ENCODE results near the gene SMYD3. TPM values are rescaled to one million over a fixed set of nuclear protein-coding genes. Genes with fewer than 3 reads are reported as not detected.

SMYD3 gene
- total and polyA plus RNA-seq, 9 of the 15 experiments (the other 6 are each of a cell fraction or from before 2014, with no cell fraction given) = 128 to 440 (median 197) TPM

GRCh38 chr1:246166841-246167240 is 340.2 kb downstream of the SMYD3 start:
- CTCF ChIA-PET (ENCODE audit: low intra/inter-chr PET ratio) = no interaction called here
- peaks cover 44% of the 10 kb centered on the region for H3K79me2 ChIP-seq (ENCODE audit: control insufficient read depth, insufficient read depth, low read length)
- 84% methylated on average over 11 of the region's 11 CpGs for WGBS (ENCODE audit: insufficient coverage, low coverage, missing lambda C conversion rate)
- POLR2A ChIA-PET = interaction anchor here (1.1 to 1.7 kb wide), 2 partner anchors 12 to 331 kb away, joined by 3 to 6 read pairs; no protein-coding TSS in a partner anchor
- in situ Hi-C loops (cut with MboI) = no loop called here
- peak overlapping the region in 1 of 2 experiments; percentile 40; a peak in 1 of 4 replicates for H3K9ac ChIP-seq (ENCODE audit: insufficient read depth in 1 of 2, low read depth in 2 of 2, low read length in 2 of 2)
- no peak for FAIRE-seq
- intact Hi-C loops (cut with micrococcal nuclease) = loop anchor here (2.0 kb wide), 1 partner anchor 50 kb away; no protein-coding TSS in a partner anchor
- H3K9me1 ChIP-seq (ENCODE audit: control insufficient read depth, insufficient read depth, low read length) = no peaks in the 10 kb centered on the region
- peaks cover 4% of the 10 kb centered on the region; the same call in 2 of the 3 replicates for H3K36me3 ChIP-seq (ENCODE audit: control insufficient read depth, insufficient read depth, low read length)
- H3K9me3 ChIP-seq (replicated peaks; ENCODE audit: control insufficient read depth, insufficient read depth, low read depth, low read length) = peaks cover under 1% of the 10 kb centered on the region; the same call in 1 of the 2 replicates
- H3K4me1 ChIP-seq (replicated peaks in 1 of 2; ENCODE audit: control insufficient read depth in 2 of 2, insufficient read depth in 2 of 2, low read length in 2 of 2) = peaks cover 21 to 66% of the 10 kb centered on the region in 2 experiments
- no TSS peak for BruUV-seq (replicated peaks)
- no peaks in the 10 kb centered on the region for H3K27me3 ChIP-seq (ENCODE audit: control insufficient read depth in 2 of 2, insufficient read depth in 2 of 2, low read length in 2 of 2)
- H3K4me2 ChIP-seq (ENCODE audit: insufficient read depth, low read length) = peak overlapping the region; percentile 53; the same call in 1 of the 2 replicates
- no peak overlapping the region for H3K4me3 ChIP-seq
- peak overlapping the region; percentile 69; the same call in 1 of the 2 replicates for H2AFZ ChIP-seq (ENCODE audit: low read depth, low read length)
- DNase-seq (ENCODE audit: extremely low read depth in 1 of 4, low spot score in 3 of 4) = no peak
- H3K27ac ChIP-seq (ENCODE audit: extremely low read depth, low read depth, low read length) = peak overlapping the region; percentile 70
- ATAC-seq = no peak
- H4K20me1 ChIP-seq (replicated peaks; ENCODE audit: control insufficient read depth, insufficient read depth, low read length) = no peaks in the 10 kb centered on the region
- TF ChIP-seq DMBX1 (CRISPR knock-in tag; IDR thresholded peaks at IDR 0.05; ENCODE audit: borderline replicate concordance) (peak; percentile 48; the same call in 1 of the 2 replicates), ZNF445 (CRISPR knock-in tag; IDR thresholded peaks at IDR 0.05; ENCODE audit: low read depth) (no peak), SMAD4 (CRISPR knock-in tag; conservative IDR thresholded peaks at IDR 0.05) (0 out of 2 replicates have a peak, but pooled peaks have one; percentile 6), ETV5 (CRISPR knock-in tag; IDR thresholded peaks at IDR 0.05; ENCODE audit: low read depth) (peak; percentile 12; the same call in 1 of the 2 replicates), NR2F6 (CRISPR knock-in tag; IDR thresholded peaks at IDR 0.05) (0 out of 2 replicates have a peak, but pooled peaks have one; percentile 38), NFE2 (IDR thresholded peaks at IDR 0.05; ENCODE audit: low read depth) (no peak), MLLT1 (IDR thresholded peaks at IDR 0.05) (0 out of 4 replicates have a peak, but pooled peaks of 1 of the 2 experiments have one; percentile 27), TCF3 (CRISPR knock-in tag; IDR thresholded peaks at IDR 0.05) (no peak), ZNF740 (CRISPR knock-in tag; IDR thresholded peaks at IDR 0.05) (no peak), ZNF740 (tag; IDR thresholded peaks at IDR 0.05) (no peak), ZNF586 (CRISPR knock-in tag; conservative IDR thresholded peaks at IDR 0.05) (no peak), L3MBTL2 (IDR thresholded peaks at IDR 0.05) (no peak), SOX6 (IDR thresholded peaks at IDR 0.05) (no peak)
- TF ChIP-seq, protein P1, sequence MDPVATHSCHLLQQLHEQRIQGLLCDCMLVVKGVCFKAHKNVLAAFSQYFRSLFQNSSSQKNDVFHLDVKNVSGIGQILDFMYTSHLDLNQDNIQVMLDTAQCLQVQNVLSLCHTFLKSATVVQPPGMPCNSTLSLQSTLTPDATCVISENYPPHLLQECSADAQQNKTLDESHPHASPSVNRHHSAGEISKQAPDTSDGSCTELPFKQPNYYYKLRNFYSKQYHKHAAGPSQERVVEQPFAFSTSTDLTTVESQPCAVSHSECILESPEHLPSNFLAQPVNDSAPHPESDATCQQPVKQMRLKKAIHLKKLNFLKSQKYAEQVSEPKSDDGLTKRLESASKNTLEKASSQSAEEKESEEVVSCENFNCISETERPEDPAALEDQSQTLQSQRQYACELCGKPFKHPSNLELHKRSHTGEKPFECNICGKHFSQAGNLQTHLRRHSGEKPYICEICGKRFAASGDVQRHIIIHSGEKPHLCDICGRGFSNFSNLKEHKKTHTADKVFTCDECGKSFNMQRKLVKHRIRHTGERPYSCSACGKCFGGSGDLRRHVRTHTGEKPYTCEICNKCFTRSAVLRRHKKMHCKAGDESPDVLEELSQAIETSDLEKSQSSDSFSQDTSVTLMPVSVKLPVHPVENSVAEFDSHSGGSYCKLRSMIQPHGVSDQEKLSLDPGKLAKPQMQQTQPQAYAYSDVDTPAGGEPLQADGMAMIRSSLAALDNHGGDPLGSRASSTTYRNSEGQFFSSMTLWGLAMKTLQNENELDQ (CRISPR knock-in tag; IDR thresholded peaks at IDR 0.05; ENCODE audit: borderline replicate concordance) = no peak

Data from K562 (cell line).